Stimulated activated naive CD8-positive, alpha-beta T cell treated with anti-CD3 and anti-CD28 coated beads, Interleukin-15, Interleukin-2, amounts not matched to agents 100 ng/mL and 50 ng/mL, for 24 hours (primary cell): Measurements from ENCODE around the gene BHLHE23.

ENCODE experiments used
- H3K27ac Mint-ChIP-seq: one replicate; pipeline ENCODE4 v1.8.0; 2021; ENCODE audit warnings: mild to moderate bottlenecking, mixed read lengths
- H3K27me3 Mint-ChIP-seq: one replicate; pipeline ENCODE4 v1.8.0; 2021; ENCODE audit warnings: mixed read lengths
- H3K36me3 Mint-ChIP-seq: one replicate; pipeline ENCODE4 v1.8.0; 2021; ENCODE audit warnings: low read depth, mixed read lengths
- H3K4me1 Mint-ChIP-seq: one replicate; pipeline ENCODE4 v1.8.0; 2021; ENCODE audit warnings: low read depth, mixed read lengths
- H3K4me3 Mint-ChIP-seq: one replicate; pipeline ENCODE4 v1.8.0; 2021; ENCODE audit warnings: mild to moderate bottlenecking, mixed read lengths
- H3K9me3 Mint-ChIP-seq: one replicate; pipeline ENCODE4 v1.8.0; 2021; ENCODE audit warnings: mixed read lengths

Gene BHLHE23

DNA sequence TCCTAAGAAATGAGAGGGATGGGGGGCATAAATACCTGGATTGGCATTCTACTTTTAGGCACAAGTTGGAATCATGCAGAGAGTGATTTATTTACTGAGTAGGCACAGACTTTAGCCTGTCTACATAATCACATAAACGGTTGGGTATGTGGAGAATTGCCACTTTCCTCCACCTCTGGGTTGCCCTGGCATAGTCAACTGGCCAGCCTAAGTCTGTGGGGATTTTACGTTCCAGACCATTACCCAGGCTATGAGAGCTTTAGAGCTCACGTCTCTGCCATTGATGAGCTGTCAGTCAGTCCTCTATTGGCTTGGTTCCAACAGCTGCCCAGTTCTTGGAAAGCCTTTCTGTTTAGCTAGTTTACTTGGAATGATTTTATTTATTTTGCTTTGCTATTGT lies 5.0 kb upstream of the BHLHE23 start:
- peaks cover 31% of the 10 kb centered on the region for H3K4me1 Mint-ChIP-seq
- H3K4me3 Mint-ChIP-seq = no peak overlapping the region
- peaks cover 9% of the 10 kb centered on the region for H3K36me3 Mint-ChIP-seq
- peaks cover 13% of the 10 kb centered on the region for H3K9me3 Mint-ChIP-seq
- peaks cover 45% of the 10 kb centered on the region for H3K27me3 Mint-ChIP-seq
- H3K27ac Mint-ChIP-seq = no peak overlapping the region

DNA sequence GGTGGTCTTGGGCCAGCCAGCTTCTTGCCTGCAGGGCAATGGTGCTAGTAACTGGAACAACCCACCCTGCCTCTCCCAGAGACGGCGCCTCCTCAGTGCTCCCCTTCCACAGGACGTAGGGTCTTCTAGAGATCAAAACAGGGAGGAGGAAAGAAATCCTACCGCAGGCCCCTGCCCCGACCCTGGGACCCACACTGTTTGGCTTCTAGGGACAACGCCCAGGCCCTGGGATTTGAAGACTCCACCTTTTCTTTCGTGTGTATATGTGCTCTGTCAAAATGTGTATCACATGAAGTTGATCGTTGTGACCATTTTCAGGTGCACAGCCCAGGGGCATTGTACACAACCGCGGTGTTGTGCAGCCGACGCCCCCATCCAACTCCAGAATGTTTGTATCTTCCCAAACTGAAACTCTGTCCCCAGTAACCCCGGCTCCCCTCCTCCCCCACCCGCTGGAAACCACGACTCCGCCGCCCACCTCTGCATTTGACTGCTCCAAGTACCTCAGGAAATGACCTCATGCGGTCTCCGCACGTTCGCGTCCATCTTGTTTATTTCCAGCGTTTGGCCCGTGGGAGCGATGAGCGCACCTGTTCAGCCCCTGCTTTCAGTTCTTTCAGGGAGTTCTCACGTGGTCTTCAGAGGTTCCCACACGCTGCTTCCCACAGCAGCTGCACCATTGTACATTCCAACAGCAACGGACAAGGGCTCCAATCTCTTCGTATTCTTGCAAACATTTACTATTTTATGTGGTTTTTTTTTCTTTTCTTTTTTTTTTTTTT lies 3.4 kb upstream of the BHLHE23 start:
- peaks cover 9% of the 10 kb centered on the region for H3K36me3 Mint-ChIP-seq
- H3K4me3 Mint-ChIP-seq = peak overlapping the region; percentile 84
- H3K9me3 Mint-ChIP-seq = peaks cover 13% of the 10 kb centered on the region
- H3K27ac Mint-ChIP-seq = peak overlapping the region; percentile 89
- H3K27me3 Mint-ChIP-seq = peaks cover 49% of the 10 kb centered on the region
- peaks cover 31% of the 10 kb centered on the region for H3K4me1 Mint-ChIP-seq

DNA sequence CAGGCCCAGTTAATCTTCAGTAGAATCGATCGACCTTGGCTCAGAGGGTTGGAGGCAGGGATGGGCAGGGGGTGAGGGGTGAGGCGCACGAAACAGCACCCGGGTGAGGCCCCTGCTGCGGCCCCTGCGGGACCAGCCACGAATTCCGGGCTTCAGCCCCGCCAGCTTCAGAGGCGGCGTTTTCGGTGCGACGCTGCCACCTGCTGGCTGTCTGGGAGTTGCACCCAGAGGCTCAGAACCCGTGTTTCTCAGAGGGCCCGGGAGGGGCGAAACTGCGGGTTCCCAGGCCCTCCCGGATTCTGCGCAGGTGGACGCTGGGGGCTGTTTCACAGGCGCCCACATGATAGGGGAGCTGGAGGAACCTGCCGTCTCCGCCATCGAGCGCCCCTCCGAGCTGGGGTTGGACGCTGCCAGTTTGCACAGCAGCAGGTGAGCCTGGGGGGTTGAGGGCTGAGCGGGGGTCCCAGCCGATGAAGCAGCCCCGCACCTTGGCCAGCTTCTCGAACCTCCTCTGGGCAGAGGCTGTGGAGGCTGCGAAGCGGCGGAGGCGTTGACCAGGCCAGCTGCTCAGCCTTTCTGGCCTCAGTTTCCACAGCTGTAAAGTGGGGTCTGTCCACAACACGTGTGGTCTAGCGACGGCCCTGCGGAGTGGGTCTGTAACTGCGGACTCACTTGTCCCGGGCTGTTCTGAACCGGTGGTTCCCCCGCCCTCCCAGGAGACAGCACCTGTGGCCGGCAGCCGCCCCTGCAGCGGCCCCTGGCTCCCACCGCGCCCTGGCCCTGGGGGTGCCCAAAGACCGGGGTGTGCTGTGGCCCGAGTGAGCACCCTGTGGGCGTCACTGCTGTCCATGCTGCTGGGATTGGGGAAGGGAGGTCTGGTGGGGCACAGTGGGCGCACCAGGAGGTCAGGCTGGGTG lies 2.5 kb upstream of the BHLHE23 start:
- peak overlapping the region; percentile 84 for H3K4me3 Mint-ChIP-seq
- H3K4me1 Mint-ChIP-seq = peaks cover 31% of the 10 kb centered on the region
- H3K36me3 Mint-ChIP-seq = peaks cover 9% of the 10 kb centered on the region
- H3K27me3 Mint-ChIP-seq = peaks cover 49% of the 10 kb centered on the region
- peaks cover 13% of the 10 kb centered on the region for H3K9me3 Mint-ChIP-seq
- H3K27ac Mint-ChIP-seq = no peak overlapping the region

DNA sequence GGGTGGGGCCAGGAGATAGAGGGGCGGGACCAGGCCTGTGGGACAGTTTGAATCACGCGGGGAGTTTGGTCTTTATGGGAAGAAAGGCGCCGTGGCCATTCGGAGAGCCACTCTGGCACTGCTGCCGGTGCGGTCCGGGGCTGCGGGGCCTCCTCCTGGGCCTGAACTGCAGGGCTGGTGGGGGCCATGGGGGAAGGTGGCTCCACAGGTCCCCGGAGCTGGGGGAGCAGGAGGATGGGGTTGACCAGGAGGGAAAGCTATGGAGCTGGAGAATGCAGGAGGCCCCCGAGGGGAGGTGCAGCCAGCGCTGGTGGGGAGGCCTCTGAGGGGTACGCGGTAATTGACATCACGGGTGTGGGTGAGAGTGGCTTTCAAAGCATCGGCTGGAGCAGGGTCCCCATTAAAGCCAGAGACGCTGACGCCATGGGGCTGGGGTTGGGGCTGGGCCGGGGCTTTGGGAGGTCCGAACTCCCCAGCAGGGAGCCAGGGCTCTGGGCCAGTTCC lies 1.8 kb upstream of the BHLHE23 start:
- H3K4me3 Mint-ChIP-seq = no peak overlapping the region
- peaks cover 6% of the 10 kb centered on the region for H3K36me3 Mint-ChIP-seq
- peaks cover 49% of the 10 kb centered on the region for H3K27me3 Mint-ChIP-seq
- H3K4me1 Mint-ChIP-seq = peaks cover 31% of the 10 kb centered on the region
- peaks cover 8% of the 10 kb centered on the region for H3K9me3 Mint-ChIP-seq
- H3K27ac Mint-ChIP-seq = no peak overlapping the region

DNA sequence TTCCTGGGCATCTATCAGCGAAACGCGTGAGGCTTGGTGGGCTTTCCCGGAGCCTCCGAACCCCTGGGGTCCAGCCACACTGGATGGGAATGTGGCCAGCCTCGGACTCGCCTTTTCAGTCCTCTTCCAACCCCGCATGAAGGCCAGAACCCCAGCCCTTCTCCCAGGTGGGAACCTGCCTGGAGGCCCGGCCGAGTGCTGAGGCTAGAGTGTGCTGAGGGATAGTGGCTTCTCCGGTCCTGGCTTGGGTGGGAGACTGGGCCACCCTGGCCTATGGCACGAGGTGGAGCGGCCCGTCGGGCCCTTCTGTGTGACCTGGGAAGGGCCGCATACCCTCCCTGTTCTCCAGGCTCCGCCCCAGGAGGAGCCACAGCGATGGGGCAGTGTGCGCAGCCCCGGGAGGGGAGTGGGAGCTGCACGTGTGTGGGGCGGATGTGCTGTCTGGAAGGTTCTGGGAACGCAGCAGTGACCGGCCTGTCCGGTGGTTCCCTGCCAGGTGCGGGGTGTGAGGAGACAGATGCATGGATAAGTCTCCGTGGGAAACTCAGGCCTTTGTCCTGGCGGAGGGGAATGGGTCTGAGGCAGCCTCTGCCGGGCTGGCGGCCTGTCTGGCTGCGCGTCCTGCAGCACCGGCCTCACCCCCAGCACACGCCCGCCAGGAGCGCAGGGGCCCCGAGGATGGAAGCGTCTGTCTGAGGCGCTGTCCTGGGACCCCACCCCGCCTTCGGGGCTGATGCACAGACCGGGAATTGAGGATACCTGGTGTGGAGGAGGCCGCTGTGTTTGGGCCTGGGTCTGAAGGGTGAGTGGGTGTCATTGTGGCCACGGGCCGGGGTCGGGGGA lies 1.1 kb upstream of the BHLHE23 start:
- peaks cover under 1% of the 10 kb centered on the region for H3K9me3 Mint-ChIP-seq
- H3K27ac Mint-ChIP-seq = no peak overlapping the region
- peaks cover 50% of the 10 kb centered on the region for H3K27me3 Mint-ChIP-seq
- no peak overlapping the region for H3K4me3 Mint-ChIP-seq
- peaks cover 31% of the 10 kb centered on the region for H3K4me1 Mint-ChIP-seq
- peaks cover under 1% of the 10 kb centered on the region for H3K36me3 Mint-ChIP-seq

DNA sequence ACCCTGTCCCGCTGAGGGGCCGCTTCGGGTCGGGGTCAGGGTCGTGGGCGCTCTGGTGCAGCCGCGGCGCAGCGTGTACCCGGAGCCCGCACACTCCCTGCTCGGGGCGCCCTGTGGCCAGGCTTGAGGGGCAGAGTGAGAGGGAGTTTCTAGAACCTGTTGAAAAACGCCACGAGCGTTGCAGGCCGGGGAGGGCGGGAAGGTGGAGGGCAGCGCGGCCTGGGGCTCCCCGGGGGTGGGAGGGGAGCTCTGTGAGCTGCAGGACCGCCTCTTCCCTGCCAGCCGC lies 539 bp upstream of the BHLHE23 start:
- H3K27ac Mint-ChIP-seq = no peak overlapping the region
- H3K27me3 Mint-ChIP-seq = peaks cover 54% of the 10 kb centered on the region
- no peak overlapping the region for H3K4me3 Mint-ChIP-seq
- H3K4me1 Mint-ChIP-seq = peaks cover 31% of the 10 kb centered on the region
- H3K36me3 Mint-ChIP-seq = no peaks in the 10 kb centered on the region
- H3K9me3 Mint-ChIP-seq = no peaks in the 10 kb centered on the region

DNA sequence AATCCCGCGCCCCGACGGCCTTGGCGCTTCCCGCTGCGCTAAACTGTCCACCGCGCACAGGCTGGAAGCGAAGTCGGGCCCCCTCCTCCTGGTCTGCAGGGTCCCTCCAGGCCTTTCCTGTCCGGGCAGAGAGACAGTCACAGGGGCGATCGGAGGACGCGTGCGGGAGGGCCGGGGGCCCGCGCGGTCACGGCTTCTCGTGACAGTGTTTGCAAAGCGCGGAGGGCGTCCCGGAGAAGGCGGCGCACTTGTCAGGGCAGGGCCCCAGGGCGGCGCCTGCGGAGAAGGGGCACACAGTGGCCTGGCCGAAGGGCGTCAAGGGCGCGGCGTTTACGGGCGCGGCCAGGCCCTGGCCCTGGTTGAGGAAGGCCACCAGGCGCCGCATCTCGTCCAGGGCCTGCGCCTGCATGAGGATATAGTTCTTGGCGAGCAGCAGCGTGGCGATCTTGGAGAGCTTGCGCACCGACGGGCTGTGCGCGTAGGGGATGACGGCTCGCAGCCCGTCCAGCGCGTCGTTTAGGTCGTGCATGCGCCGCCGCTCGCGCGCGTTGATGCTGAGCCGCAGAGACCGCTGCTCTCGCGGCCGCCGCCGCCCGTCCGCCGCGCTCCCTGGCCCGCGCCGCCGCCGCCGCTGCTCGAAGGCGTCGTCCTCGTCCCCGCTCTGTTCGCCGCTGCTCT lies 763 bp downstream of the BHLHE23 start:
- Mint-ChIP-seq H3K4me1 (peaks cover 31% of the 10 kb centered on the region), H3K9me3 (no peaks in the 10 kb centered on the region), H3K27me3 (peaks cover 58% of the 10 kb centered on the region), H3K27ac (no peak overlapping the region), H3K36me3 (no peaks in the 10 kb centered on the region), H3K4me3 (peak overlapping the region; percentile 26)

DNA sequence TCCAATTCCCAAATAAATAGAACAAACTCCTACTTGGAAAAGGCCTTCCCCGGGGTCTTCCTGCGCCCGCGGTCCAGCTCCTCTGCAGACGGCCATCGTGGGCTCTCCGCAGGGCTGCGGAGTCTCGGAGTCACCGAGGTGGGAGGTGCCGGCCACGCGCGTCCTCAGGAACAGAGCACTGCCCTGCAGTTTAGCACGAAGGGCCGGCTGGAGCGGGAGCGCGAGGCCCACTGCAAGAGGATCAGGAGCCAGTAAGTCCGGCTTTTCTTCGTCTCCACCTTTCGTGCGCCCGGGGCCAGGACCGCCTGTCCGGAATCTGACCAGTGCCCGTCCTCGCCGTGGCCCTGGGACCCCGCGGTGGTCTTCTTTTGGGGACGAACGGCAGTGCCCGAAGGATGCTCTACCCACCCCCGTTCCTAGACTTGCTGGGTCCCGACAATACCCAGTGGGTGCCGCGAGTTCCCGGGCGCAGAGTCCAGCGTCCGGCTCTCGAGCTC lies 1.4 kb downstream of the BHLHE23 start:
- H3K36me3 Mint-ChIP-seq = no peaks in the 10 kb centered on the region
- peaks cover 29% of the 10 kb centered on the region for H3K4me1 Mint-ChIP-seq
- H3K27me3 Mint-ChIP-seq = peaks cover 63% of the 10 kb centered on the region
- H3K4me3 Mint-ChIP-seq = no peak overlapping the region
- no peaks in the 10 kb centered on the region for H3K9me3 Mint-ChIP-seq
- H3K27ac Mint-ChIP-seq = no peak overlapping the region

DNA sequence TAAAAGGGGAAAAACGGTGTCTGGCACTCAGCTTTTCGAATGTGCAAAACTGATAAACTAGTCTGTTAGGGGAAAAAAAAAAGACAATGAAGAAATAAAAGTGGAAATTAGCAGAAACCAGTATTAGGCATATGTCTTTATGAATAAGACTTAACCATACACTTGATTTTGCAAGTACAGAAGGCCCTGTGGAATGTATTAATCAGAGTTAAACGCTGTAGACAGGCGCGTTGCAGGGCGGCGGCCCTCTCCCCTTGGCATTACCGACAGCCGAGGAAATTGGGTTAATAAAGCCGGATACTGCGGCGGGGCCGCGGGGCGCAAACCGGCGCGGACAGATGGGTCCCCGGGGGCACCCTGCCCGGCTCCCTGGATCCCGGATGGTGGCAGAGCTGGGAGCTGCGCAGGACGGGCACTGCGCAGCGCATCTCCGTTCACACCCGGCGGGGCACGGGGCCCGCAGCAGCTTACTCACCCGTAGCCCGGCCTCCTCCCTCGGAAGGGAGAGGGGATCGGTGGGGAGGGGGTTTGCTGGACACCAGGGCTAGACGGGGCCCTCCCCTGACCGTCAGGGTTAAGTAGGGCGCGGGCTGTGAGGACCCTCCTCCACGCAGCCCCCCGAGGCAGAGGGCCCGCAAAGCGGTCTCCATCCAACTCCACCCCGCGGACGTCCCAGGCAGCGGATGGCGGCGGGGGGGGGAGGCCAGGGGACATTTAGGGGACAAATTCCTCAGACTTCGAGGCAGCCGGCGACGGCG lies 2.0 kb downstream of the BHLHE23 start:
- no peaks in the 10 kb centered on the region for H3K9me3 Mint-ChIP-seq
- no peaks in the 10 kb centered on the region for H3K36me3 Mint-ChIP-seq
- peaks cover 64% of the 10 kb centered on the region for H3K27me3 Mint-ChIP-seq
- peak overlapping the region; percentile 41 for H3K27ac Mint-ChIP-seq
- H3K4me3 Mint-ChIP-seq = no peak overlapping the region
- H3K4me1 Mint-ChIP-seq = peaks cover 23% of the 10 kb centered on the region

DNA sequence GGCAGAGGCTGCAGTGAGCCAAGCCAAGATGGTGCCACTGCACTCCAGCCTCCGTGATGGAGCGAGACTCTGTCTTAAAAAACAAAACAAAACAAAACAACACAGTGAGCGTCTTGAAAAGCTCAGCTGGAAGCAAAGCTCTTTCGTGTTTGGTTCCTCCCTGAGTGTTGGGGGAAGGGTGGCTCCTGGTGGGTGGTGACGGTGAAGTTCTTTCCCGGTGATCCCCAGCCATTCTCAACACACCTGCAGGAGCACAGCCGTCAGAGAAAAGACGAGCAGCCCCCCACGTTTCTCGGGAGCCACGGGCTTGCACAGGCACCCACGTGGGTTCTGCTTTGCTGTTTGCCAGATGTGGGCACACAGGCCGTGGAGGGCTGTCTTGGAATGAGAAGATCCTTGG lies 3.2 kb downstream of the BHLHE23 start:
- no peak overlapping the region for H3K4me3 Mint-ChIP-seq

DNA sequence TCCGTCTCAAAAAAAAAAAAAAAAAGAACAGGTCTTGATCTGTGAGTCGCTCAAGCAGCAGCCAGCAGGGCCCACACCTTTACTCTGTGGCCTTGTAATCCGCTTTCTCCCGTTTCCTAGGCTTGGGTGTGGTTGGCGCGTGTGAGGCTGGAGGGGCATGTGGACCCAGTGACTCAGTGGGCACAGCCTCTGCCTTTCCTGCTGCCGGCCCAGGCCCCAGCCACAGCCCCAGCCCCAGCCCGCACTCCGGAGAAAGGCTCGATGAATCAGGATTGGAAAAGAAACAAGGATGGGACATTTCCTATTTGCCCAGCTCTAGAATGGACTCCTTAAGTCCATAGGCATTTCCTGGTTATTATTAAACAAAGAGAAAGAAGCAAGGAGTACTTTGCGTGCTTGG lies 4.3 kb downstream of the BHLHE23 start:
- H3K27me3 Mint-ChIP-seq = peaks cover 66% of the 10 kb centered on the region
- no peak overlapping the region for H3K4me3 Mint-ChIP-seq
- H3K27ac Mint-ChIP-seq = no peak overlapping the region
- H3K9me3 Mint-ChIP-seq = no peaks in the 10 kb centered on the region
- no peaks in the 10 kb centered on the region for H3K36me3 Mint-ChIP-seq
- H3K4me1 Mint-ChIP-seq = peaks cover 4% of the 10 kb centered on the region

More for the DNA sequence above, 3.2 kb downstream of the BHLHE23 start:
- Mint-ChIP-seq H3K27me3 (peaks cover 68% of the 10 kb centered on the region), H3K9me3 (no peaks in the 10 kb centered on the region), H3K4me1 (peaks cover 14% of the 10 kb centered on the region), H3K36me3 (no peaks in the 10 kb centered on the region), H3K27ac (no peak overlapping the region)

DNA sequence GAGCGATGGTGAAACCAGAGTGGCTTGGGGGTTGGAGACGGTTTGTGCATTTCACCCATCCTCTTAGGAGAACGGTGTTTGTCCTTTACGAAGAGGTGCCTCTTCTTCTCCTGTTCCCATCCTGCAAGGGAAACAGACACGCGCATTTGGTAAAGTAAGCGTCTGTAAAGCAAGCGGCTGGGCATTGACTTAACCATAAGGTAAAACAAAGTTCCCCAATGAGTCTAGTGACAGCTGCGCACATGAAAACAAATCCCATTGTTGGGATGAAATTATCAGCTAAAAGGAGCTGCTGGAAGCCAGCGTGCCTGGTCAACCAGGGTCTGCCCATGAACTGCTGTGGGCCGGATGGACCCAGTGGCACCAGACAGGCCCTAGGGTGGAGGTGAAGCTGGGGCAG lies 5.8 kb downstream of the BHLHE23 start:
- Mint-ChIP-seq H3K4me3 (no peak overlapping the region), H3K27ac (no peak overlapping the region), H3K4me1 (peaks cover 3% of the 10 kb centered on the region), H3K27me3 (peaks cover 69% of the 10 kb centered on the region), H3K36me3 (no peaks in the 10 kb centered on the region), H3K9me3 (no peaks in the 10 kb centered on the region)

DNA sequence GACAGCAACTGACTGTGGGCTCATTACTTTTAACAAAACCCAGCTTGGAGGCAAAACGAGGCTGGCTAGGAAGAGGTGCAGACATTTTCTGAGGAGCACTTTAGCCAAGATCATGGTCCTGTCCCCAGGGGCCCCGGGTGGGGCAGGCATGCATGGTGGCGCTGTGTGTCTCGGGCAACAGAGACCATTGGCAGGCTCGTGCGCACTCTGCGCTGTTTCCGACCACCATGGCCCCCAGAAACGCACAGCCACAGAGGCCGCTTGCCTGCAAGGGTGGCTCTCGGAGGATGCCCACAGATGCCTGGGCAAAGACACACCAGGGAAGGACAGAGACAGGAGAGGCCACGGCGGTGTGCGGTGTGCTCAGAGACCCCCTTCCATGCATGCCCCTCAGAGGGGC lies 6.7 kb downstream of the BHLHE23 start:
- Mint-ChIP-seq H3K27ac (no peak overlapping the region), H3K4me1 (peaks cover 3% of the 10 kb centered on the region), H3K4me3 (no peak overlapping the region), H3K36me3 (no peaks in the 10 kb centered on the region), H3K27me3 (peaks cover 61% of the 10 kb centered on the region), H3K9me3 (no peaks in the 10 kb centered on the region)
